HL-60 (cell line): ENCODE data around the gene PRDX3.

Source experiments
- GABPA ChIP-seq: IDR thresholded peaks from 2 replicates; pipeline ENCODE4 v1.6.1; 2012; ENCODE audit warnings: low read depth
- POLR2AphosphoS5 ChIP-seq: IDR thresholded peaks from 2 replicates; pipeline ENCODE4 v1.6.1; 2012; ENCODE audit warnings: low read depth
- SPI1 ChIP-seq: IDR thresholded peaks from 2 replicates; pipeline ENCODE4 v1.6.1; 2012; ENCODE audit warnings: low read depth, mild to moderate bottlenecking, borderline replicate concordance
- TF ChIP-seq, protein P1 (sequence below): IDR thresholded peaks from one replicate; pipeline ENCODE4 v1.5.1; 2011; ENCODE audit warnings: low read length, control low read depth, inconsistent platforms; ENCODE audit not compliant: insufficient read depth
- TF ChIP-seq, protein P2 (sequence below): IDR thresholded peaks from 2 replicates; pipeline ENCODE4 v1.6.1; 2012; ENCODE audit warnings: low read depth; ENCODE audit not compliant: insufficient replicate concordance

DNA sequence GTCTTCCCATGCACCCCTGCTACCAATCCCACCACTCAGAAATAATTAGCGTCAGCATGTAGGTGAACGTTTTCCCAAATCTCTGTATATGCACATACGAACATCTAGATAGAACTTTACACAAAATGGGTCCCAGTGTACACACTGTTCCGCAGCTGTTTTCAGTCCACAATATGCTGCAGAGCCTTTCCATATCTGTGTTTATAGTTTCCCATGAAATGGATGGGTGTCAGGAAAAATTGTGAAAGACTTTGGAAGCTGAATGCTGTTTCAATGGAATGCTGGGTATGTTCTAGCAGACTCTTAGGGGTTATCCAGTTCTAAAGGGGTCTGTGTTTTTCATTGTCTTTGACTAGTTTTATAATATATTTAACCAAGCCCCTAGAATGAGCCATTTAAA is 42.6 kb upstream of the PRDX3 start:
- TF ChIP-seq, protein P1, sequence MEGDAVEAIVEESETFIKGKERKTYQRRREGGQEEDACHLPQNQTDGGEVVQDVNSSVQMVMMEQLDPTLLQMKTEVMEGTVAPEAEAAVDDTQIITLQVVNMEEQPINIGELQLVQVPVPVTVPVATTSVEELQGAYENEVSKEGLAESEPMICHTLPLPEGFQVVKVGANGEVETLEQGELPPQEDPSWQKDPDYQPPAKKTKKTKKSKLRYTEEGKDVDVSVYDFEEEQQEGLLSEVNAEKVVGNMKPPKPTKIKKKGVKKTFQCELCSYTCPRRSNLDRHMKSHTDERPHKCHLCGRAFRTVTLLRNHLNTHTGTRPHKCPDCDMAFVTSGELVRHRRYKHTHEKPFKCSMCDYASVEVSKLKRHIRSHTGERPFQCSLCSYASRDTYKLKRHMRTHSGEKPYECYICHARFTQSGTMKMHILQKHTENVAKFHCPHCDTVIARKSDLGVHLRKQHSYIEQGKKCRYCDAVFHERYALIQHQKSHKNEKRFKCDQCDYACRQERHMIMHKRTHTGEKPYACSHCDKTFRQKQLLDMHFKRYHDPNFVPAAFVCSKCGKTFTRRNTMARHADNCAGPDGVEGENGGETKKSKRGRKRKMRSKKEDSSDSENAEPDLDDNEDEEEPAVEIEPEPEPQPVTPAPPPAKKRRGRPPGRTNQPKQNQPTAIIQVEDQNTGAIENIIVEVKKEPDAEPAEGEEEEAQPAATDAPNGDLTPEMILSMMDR: no peak
- TF ChIP-seq POLR2AphosphoS5 (no peak), GABPA (no peak), SPI1 (no peak)
- TF ChIP-seq, protein P2, sequence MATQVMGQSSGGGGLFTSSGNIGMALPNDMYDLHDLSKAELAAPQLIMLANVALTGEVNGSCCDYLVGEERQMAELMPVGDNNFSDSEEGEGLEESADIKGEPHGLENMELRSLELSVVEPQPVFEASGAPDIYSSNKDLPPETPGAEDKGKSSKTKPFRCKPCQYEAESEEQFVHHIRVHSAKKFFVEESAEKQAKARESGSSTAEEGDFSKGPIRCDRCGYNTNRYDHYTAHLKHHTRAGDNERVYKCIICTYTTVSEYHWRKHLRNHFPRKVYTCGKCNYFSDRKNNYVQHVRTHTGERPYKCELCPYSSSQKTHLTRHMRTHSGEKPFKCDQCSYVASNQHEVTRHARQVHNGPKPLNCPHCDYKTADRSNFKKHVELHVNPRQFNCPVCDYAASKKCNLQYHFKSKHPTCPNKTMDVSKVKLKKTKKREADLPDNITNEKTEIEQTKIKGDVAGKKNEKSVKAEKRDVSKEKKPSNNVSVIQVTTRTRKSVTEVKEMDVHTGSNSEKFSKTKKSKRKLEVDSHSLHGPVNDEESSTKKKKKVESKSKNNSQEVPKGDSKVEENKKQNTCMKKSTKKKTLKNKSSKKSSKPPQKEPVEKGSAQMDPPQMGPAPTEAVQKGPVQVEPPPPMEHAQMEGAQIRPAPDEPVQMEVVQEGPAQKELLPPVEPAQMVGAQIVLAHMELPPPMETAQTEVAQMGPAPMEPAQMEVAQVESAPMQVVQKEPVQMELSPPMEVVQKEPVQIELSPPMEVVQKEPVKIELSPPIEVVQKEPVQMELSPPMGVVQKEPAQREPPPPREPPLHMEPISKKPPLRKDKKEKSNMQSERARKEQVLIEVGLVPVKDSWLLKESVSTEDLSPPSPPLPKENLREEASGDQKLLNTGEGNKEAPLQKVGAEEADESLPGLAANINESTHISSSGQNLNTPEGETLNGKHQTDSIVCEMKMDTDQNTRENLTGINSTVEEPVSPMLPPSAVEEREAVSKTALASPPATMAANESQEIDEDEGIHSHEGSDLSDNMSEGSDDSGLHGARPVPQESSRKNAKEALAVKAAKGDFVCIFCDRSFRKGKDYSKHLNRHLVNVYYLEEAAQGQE: no peak
